Uterus (tissue), 2 donors: ENCODE results near the gene CABP5.

Experiments
- CTCF ChIP-seq, 4 experiments: fragments of 200-600 bp in 2 of 4; fragments of 450-650 bp in 2 of 4; sonication (generic) in 2 of 4; IDR thresholded peaks; one replicate each; pipeline ENCODE4 v1.5.1; 2016 to 2019; ENCODE audit warnings: antibody characterized with exemption in 4 of 4, mild to moderate bottlenecking in 2 of 4, moderate library complexity in 1 of 4
- POLR2A ChIP-seq, 2 donors: fragments of 450-650 bp; IDR thresholded peaks; one replicate each; pipeline ENCODE4 v1.6.1; 2016; ENCODE audit warnings: antibody characterized with exemption in 2 of 2, mild to moderate bottlenecking in 1 of 2, moderate library complexity in 1 of 2

- no peak for TF ChIP-seq POLR2A (IDR thresholded peaks at IDR 0.05)
- no peak for TF ChIP-seq CTCF (IDR thresholded peaks at IDR 0.05)
These were observed 20.9 kb downstream of the CABP5 start for GRCh38 chr19:48023011-48023410.
